ENCODE measurements around the gene MRPL43. TPM values are rescaled to one million over a fixed set of nuclear protein-coding genes. Genes with fewer than 3 reads are reported as not detected.

MRPL43 gene
- total RNA-seq, 2 donors from 2014 or later = 98.3 to 119 TPM

- 89% methylated on average over 2 of the region's 2 CpGs for WGBS
- H3K27ac ChIP-seq = no peak overlapping the region
- TF ChIP-seq POLR2AphosphoS5 (IDR thresholded peaks at IDR 0.05) (no peak), POLR2A (IDR thresholded peaks at IDR 0.05) (no peak), CTCF (IDR thresholded peaks at IDR 0.05) (no peak)
- no peaks in the 10 kb centered on the region for H3K4me1 ChIP-seq (replicated peaks)
- intact Hi-C loops (cut with DNase I) = no loop called here
- DNase-seq (ENCODE audit: low spot score) = no peak
- peaks cover 0 to 8% of the 10 kb centered on the region in 2 donors for H3K36me3 ChIP-seq
- no peaks in the 10 kb centered on the region for H3K27me3 ChIP-seq (replicated peaks; ENCODE audit: insufficient read depth)
- H3K9me3 ChIP-seq = no peaks in the 10 kb centered on the region
- no peak overlapping the region for H3K4me3 ChIP-seq
Measured at GRCh38 chr10:100980311-100980710, 7.0 kb downstream of the MRPL43 start.

GRCh38 chr10:100979791-100980272, 7.5 kb downstream of the MRPL43 start:
- Histone ChIP-seq H3K4me1 (replicated peaks) (no peaks in the 10 kb centered on the region), H3K27me3 (replicated peaks; ENCODE audit: insufficient read depth) (no peaks in the 10 kb centered on the region), H3K4me3 (no peak overlapping the region), H3K9me3 (no peaks in the 10 kb centered on the region), H3K36me3 (peaks cover 0 to 8% of the 10 kb centered on the region in 2 donors), H3K27ac (no peak overlapping the region)
- WGBS = 92% methylated on average over 16 of the region's 16 CpGs
- intact Hi-C loops (cut with DNase I) = no loop called here
- TF ChIP-seq POLR2A (IDR thresholded peaks at IDR 0.05) (no peak), CTCF (IDR thresholded peaks at IDR 0.05) (no peak), POLR2AphosphoS5 (IDR thresholded peaks at IDR 0.05) (no peak)
- DNase-seq (ENCODE audit: low spot score) = no peak

GRCh38 chr10:100978901-100979195, 8.4 kb downstream of the MRPL43 start:
- Histone ChIP-seq H3K27me3 (replicated peaks; ENCODE audit: insufficient read depth) (no peaks in the 10 kb centered on the region), H3K9me3 (no peaks in the 10 kb centered on the region), H3K27ac (no peak overlapping the region), H3K4me1 (replicated peaks) (no peaks in the 10 kb centered on the region), H3K36me3 (peaks cover 0 to 8% of the 10 kb centered on the region in 2 donors), H3K4me3 (no peak overlapping the region)
- DNase-seq (ENCODE audit: low spot score) = no peak
- intact Hi-C loops (cut with DNase I) = no loop called here
- WGBS = 89% methylated on average over 10 of the region's 10 CpGs
- no peak for TF ChIP-seq POLR2A (IDR thresholded peaks at IDR 0.05)
- no peak for TF ChIP-seq CTCF (IDR thresholded peaks at IDR 0.05)
- no peak for TF ChIP-seq POLR2AphosphoS5 (IDR thresholded peaks at IDR 0.05)

- Histone ChIP-seq H3K4me3 (no peak overlapping the region), H3K4me1 (replicated peaks) (no peaks in the 10 kb centered on the region), H3K27ac (no peak overlapping the region), H3K27me3 (replicated peaks; ENCODE audit: insufficient read depth) (no peaks in the 10 kb centered on the region), H3K9me3 (no peaks in the 10 kb centered on the region), H3K36me3 (peaks cover 0 to 8% of the 10 kb centered on the region in 2 donors)
- DNase-seq (ENCODE audit: low spot score) = no peak
- TF ChIP-seq POLR2AphosphoS5 (IDR thresholded peaks at IDR 0.05) (no peak), CTCF (IDR thresholded peaks at IDR 0.05) (no peak), POLR2A (IDR thresholded peaks at IDR 0.05) (no peak)
- WGBS = 90% methylated on average over 13 of the region's 13 CpGs
- intact Hi-C loops (cut with DNase I) = no loop called here
Measured at GRCh38 chr10:100978121-100978900, 9.0 kb downstream of the MRPL43 start.

- Histone ChIP-seq H3K36me3 (peaks cover 0 to 8% of the 10 kb centered on the region in 2 donors), H3K9me3 (no peaks in the 10 kb centered on the region), H3K4me1 (replicated peaks) (no peaks in the 10 kb centered on the region), H3K4me3 (no peak overlapping the region), H3K27ac (no peak overlapping the region), H3K27me3 (replicated peaks; ENCODE audit: insufficient read depth) (no peaks in the 10 kb centered on the region)
- no peak for DNase-seq (ENCODE audit: low spot score)
- TF ChIP-seq POLR2AphosphoS5 (IDR thresholded peaks at IDR 0.05) (no peak), POLR2A (IDR thresholded peaks at IDR 0.05) (no peak), CTCF (IDR thresholded peaks at IDR 0.05) (no peak)
- WGBS = 74% methylated on average over 6 of the region's 6 CpGs
- intact Hi-C loops (cut with DNase I) = no loop called here
Measured at GRCh38 chr10:100977436-100977835, 9.9 kb downstream of the MRPL43 start.
